Renal pelvis (tissue), 12 donors: ENCODE data around the gene DGUOK. TPM values are rescaled to one million over a fixed set of nuclear protein-coding genes. Genes with fewer than 3 reads are reported as not detected.
"Not testable (repeated sequence)": the region's sequence is repeated elsewhere in the genome, so short reads cannot be mapped to it uniquely, and the experiment has no call there.

Source experiments
- DNase-seq: peaks from one replicate; pipeline ENCODE4 v3.0.0-alpha.2; 2013
- long read RNA-seq, 16 experiments: transcript quantifications; one replicate each; lab custom pipeline, GENCODE V29; 2026
- polyA plus RNA-seq, 3 donors: library from polyadenylated mRNA; unstranded; fragments of 120-200 nt; gene quantifications; one replicate each; pipeline ENCODE4 v1.2.1, GENCODE V29; 2013; ENCODE audit not compliant: insufficient read length in 3 of 3

Gene DGUOK
- polyA plus RNA-seq, result 10 to 100 TPM; 62.8 to 65.1 (median 63.6) TPM
- long read RNA-seq, donor 1, transcript DGUOK-203 (4 exons, 703 nt), result major isoform, 18 of 53 reads
- long read RNA-seq, donor 1, transcript DGUOK-208 (6 exons, 1,029 nt), result minor isoform, 12 of 53 reads
- long read RNA-seq, donor 1, transcript DGUOK-201 (7 exons, 1,144 nt), result minor isoform, 7 of 53 reads
- long read RNA-seq, donor 1, transcript DGUOK-202 (5 exons, 880 nt), result minor isoform, 7 of 53 reads
- long read RNA-seq, donor 1, partial matches to known transcripts, result 0 of 53 reads
- long read RNA-seq, donor 1, other reads (novel, unspliced or antisense), result 9 of 53 reads
- long read RNA-seq, donor 2, transcript DGUOK-203 (4 exons, 703 nt), result minor isoform, 13 of 59 reads
- long read RNA-seq, donor 2, transcript DGUOK-202 (5 exons, 880 nt), result minor isoform, 5 of 59 reads
- long read RNA-seq, donor 2, transcript DGUOK-208 (6 exons, 1,029 nt), result major isoform, 19 of 59 reads
- long read RNA-seq, donor 2, transcript DGUOK-201 (7 exons, 1,144 nt), result minor isoform, 7 of 59 reads
- long read RNA-seq, donor 2, partial matches to known transcripts, result 5 of 59 reads
- long read RNA-seq, donor 2, other reads (novel, unspliced or antisense), result 7 of 59 reads
- long read RNA-seq, donor 3, transcript DGUOK-208 (6 exons, 1,029 nt), result minor isoform, 11 of 61 reads
- long read RNA-seq, donor 3, transcript DGUOK-201 (7 exons, 1,144 nt), result minor isoform, 5 of 61 reads
- long read RNA-seq, donor 3, transcript DGUOK-203 (4 exons, 703 nt), result major isoform, 17 of 61 reads
- long read RNA-seq, donor 3, transcript DGUOK-202 (5 exons, 880 nt), result minor isoform, 6 of 61 reads
- long read RNA-seq, donor 3, partial matches to known transcripts, result 11 of 61 reads
- long read RNA-seq, donor 3, other reads (novel, unspliced or antisense), result 9 of 61 reads
- long read RNA-seq, donor 4, transcript DGUOK-203 (4 exons, 703 nt), result major isoform, 23 of 84 reads
- long read RNA-seq, donor 4, transcript DGUOK-202 (5 exons, 880 nt), result minor isoform, 5 of 84 reads
- long read RNA-seq, donor 4, transcript DGUOK-201 (7 exons, 1,144 nt), result minor isoform, 8 of 84 reads
- long read RNA-seq, donor 4, transcript DGUOK-208 (6 exons, 1,029 nt), result minor isoform, 19 of 84 reads
- long read RNA-seq, donor 4, partial matches to known transcripts, result 12 of 84 reads
- long read RNA-seq, donor 4, other reads (novel, unspliced or antisense), result 16 of 84 reads
- long read RNA-seq, donor 5, transcript DGUOK-208 (6 exons, 1,029 nt), result minor isoform, 6 of 40 reads
- long read RNA-seq, donor 5, transcript DGUOK-203 (4 exons, 703 nt), result major isoform, 14 of 40 reads
- long read RNA-seq, donor 5, transcript DGUOK-202 (5 exons, 880 nt), result minor isoform, 5 of 40 reads
- long read RNA-seq, donor 5, partial matches to known transcripts, result 0 of 40 reads
- long read RNA-seq, donor 5, other reads (novel, unspliced or antisense), result 12 of 40 reads
- long read RNA-seq, donor 6, transcript DGUOK-201 (7 exons, 1,144 nt), result minor isoform, 6 of 58 reads
- long read RNA-seq, donor 6, transcript DGUOK-208 (6 exons, 1,029 nt), result minor isoform, 8 of 58 reads
- long read RNA-seq, donor 6, transcript DGUOK-203 (4 exons, 703 nt), result major isoform, 18 of 58 reads
- long read RNA-seq, donor 6, partial matches to known transcripts, result 5 of 58 reads
- long read RNA-seq, donor 6, other reads (novel, unspliced or antisense), result 15 of 58 reads
- long read RNA-seq, donor 7, transcript DGUOK-203 (4 exons, 703 nt), result major isoform, 24 of 79 reads
- long read RNA-seq, donor 7, transcript DGUOK-201 (7 exons, 1,144 nt), result minor isoform, 8 of 79 reads
- long read RNA-seq, donor 7, transcript DGUOK-208 (6 exons, 1,029 nt), result minor isoform, 12 of 79 reads
- long read RNA-seq, donor 7, partial matches to known transcripts, result 18 of 79 reads
- long read RNA-seq, donor 7, other reads (novel, unspliced or antisense), result 11 of 79 reads
- long read RNA-seq, donor 8, transcript DGUOK-203 (4 exons, 703 nt), result minor isoform, 7 of 32 reads
- long read RNA-seq, donor 8, transcript DGUOK-208 (6 exons, 1,029 nt), result major isoform, 8 of 32 reads
- long read RNA-seq, donor 8, transcript DGUOK-201 (7 exons, 1,144 nt), result minor isoform, 5 of 32 reads
- long read RNA-seq, donor 8, partial matches to known transcripts, result 5 of 32 reads
- long read RNA-seq, donor 8, other reads (novel, unspliced or antisense), result 6 of 32 reads
- long read RNA-seq, donor 9, transcript DGUOK-203 (4 exons, 703 nt), result major isoform, 15 of 57 reads
- long read RNA-seq, donor 9, transcript DGUOK-208 (6 exons, 1,029 nt), result major isoform, 15 of 57 reads
- long read RNA-seq, donor 9, transcript DGUOK-201 (7 exons, 1,144 nt), result minor isoform, 8 of 57 reads
- long read RNA-seq, donor 9, partial matches to known transcripts, result 5 of 57 reads
- long read RNA-seq, donor 9, other reads (novel, unspliced or antisense), result 10 of 57 reads
- long read RNA-seq, donor 10, transcript DGUOK-203 (4 exons, 703 nt), result major isoform, 14 of 42 reads
- long read RNA-seq, donor 10, transcript DGUOK-208 (6 exons, 1,029 nt), result minor isoform, 10 of 42 reads
- long read RNA-seq, donor 10, partial matches to known transcripts, result 6 of 42 reads
- long read RNA-seq, donor 10, other reads (novel, unspliced or antisense), result 5 of 42 reads
- long read RNA-seq, donor 11, transcript DGUOK-202 (5 exons, 880 nt), result minor isoform, 6 of 56 reads
- long read RNA-seq, donor 11, transcript DGUOK-203 (4 exons, 703 nt), result major isoform, 17 of 56 reads
- long read RNA-seq, donor 11, transcript DGUOK-201 (7 exons, 1,144 nt), result minor isoform, 5 of 56 reads
- long read RNA-seq, donor 11, partial matches to known transcripts, result 15 of 56 reads
- long read RNA-seq, donor 11, other reads (novel, unspliced or antisense), result 6 of 56 reads
- long read RNA-seq, donor 12, transcript DGUOK-203 (4 exons, 703 nt), result major isoform, 25 of 88 reads
- long read RNA-seq, donor 12, transcript DGUOK-208 (6 exons, 1,029 nt), result minor isoform, 16 of 88 reads
- long read RNA-seq, donor 12, transcript DGUOK-201 (7 exons, 1,144 nt), result minor isoform, 7 of 88 reads
- long read RNA-seq, donor 12, partial matches to known transcripts, result 15 of 88 reads
- long read RNA-seq, donor 12, other reads (novel, unspliced or antisense), result 18 of 88 reads
- long read RNA-seq, donor 13, transcript DGUOK-203 (4 exons, 703 nt), result major isoform, 7 of 30 reads
- long read RNA-seq, donor 13, partial matches to known transcripts, result 14 of 30 reads
- long read RNA-seq, donor 13, other reads (novel, unspliced or antisense), result 0 of 30 reads
- long read RNA-seq, donor 14, result 0 reads
- long read RNA-seq, donor 15, transcript DGUOK-208 (6 exons, 1,029 nt), result minor isoform, 16 of 81 reads
- long read RNA-seq, donor 15, transcript DGUOK-202 (5 exons, 880 nt), result minor isoform, 12 of 81 reads
- long read RNA-seq, donor 15, transcript DGUOK-201 (7 exons, 1,144 nt), result minor isoform, 15 of 81 reads
- long read RNA-seq, donor 15, transcript DGUOK-203 (4 exons, 703 nt), result major isoform, 21 of 81 reads
- long read RNA-seq, donor 15, partial matches to known transcripts, result 6 of 81 reads
- long read RNA-seq, donor 15, other reads (novel, unspliced or antisense), result 8 of 81 reads
- long read RNA-seq, donor 16, transcript DGUOK-208 (6 exons, 1,029 nt), result minor isoform, 23 of 87 reads
- long read RNA-seq, donor 16, transcript DGUOK-202 (5 exons, 880 nt), result minor isoform, 5 of 87 reads
- long read RNA-seq, donor 16, transcript DGUOK-203 (4 exons, 703 nt), result major isoform, 24 of 87 reads
- long read RNA-seq, donor 16, transcript DGUOK-201 (7 exons, 1,144 nt), result minor isoform, 11 of 87 reads
- long read RNA-seq, donor 16, partial matches to known transcripts, result 13 of 87 reads
- long read RNA-seq, donor 16, other reads (novel, unspliced or antisense), result 10 of 87 reads

GRCh38 chr2:73926493-73927327, at the start of gene DGUOK:
Gene DGUOK (plus strand): TSS chr2:73926880. CDS start chr2:73926911, 31 bp downstream.
- DNase-seq, result peak; percentile 99

GRCh38 chr2:73877071-73877802, 49.4 kb upstream of the DGUOK start:
- no peak for DNase-seq

- DNase-seq, result not testable (repeated sequence)
Measured at GRCh38 chr2:73877984-73878383, 48.7 kb upstream of the DGUOK start.

GRCh38 chr2:73885406-73885805, 41.3 kb upstream of the DGUOK start:
- DNase-seq, result no peak

GRCh38 chr2:73886357-73886756, 40.3 kb upstream of the DGUOK start:
- DNase-seq, result no peak

GRCh38 chr2:73887596-73888353, 38.9 kb upstream of the DGUOK start:
- DNase-seq, result not testable (repeated sequence)

- DNase-seq, result no peak
Measured at GRCh38 chr2:73888388-73888787, 38.3 kb upstream of the DGUOK start.

- DNase-seq, result no peak
Measured at GRCh38 chr2:73889206-73889605, 37.5 kb upstream of the DGUOK start.

- DNase-seq, result no peak
Measured at GRCh38 chr2:73890301-73891092, 36.2 kb upstream of the DGUOK start.

- no peak for DNase-seq
Measured at GRCh38 chr2:73891276-73891901, 35.3 kb upstream of the DGUOK start.

GRCh38 chr2:73892631-73893329, 33.9 kb upstream of the DGUOK start, which contains the start of gene ACTG2:
Gene ACTG2 (plus strand): TSS chr2:73893008. CDS start chr2:73901312, 8,304 bp downstream.
- DNase-seq, result no peak
